HG03460 (cell line): ENCODE measurements around the gene MAN1A1.
A peak's percentile ranks its signal among the peaks of the same experiment; 100 is the strongest.
"Not testable (repeated sequence)": the region's sequence is repeated elsewhere in the genome, so short reads cannot be mapped to it uniquely, and the experiment has no call there.

Source experiments
- ATAC-seq: cut with Tn5 transposase; IDR thresholded peaks from one replicate; pipeline ENCODE4 v1.9.1; 2021; ENCODE audit not compliant: unreplicated experiment

The MAN1A1 gene

DNA sequence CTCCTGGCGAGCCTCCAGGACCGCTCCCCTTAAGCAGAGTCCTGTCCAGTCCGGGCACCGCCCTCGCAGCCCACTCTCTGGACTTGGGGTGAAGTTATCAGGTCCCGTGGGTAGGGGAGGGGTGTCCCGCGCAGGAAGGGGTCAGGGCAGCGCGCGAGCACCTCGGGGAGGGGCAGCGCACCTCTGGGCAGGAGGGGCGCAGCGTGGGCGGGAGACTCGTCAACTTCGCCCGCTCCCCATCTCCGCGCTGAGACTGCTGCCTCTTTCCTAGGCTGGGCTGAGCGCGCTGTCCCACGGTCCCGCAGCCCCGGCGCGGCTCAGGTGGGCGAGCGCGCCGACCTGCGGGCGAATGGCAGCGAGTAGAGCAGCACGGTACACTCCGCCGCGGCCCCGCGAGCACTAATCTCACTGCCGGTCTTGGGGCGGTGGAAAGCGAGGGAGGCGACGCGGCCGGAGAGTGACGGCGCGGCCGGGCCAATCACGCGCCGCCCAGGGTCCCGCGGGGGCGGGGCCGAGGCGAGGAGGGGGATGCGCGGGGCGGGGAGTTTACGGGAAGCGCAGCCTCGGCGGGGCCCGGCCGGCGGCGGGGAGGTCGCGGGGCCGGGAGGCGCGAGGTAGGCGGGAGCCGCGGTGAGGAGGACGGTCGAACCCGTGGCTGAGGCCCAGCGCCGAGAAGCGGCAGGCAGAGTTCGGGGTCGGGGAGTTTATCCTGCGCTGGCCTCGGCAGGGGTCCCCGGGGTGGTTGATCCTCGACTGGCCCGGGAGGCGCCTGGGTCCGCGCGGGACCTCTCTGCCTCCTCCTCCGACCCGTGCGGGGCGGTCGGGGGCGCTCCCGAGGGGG is at the start of gene MAN1A1:
TSS of gene MAN1A1 (minus strand) at position 401 of the 841 bp plus-strand sequence. CDS start 696 bp downstream, outside the sequence.
- peak; percentile 77 for ATAC-seq

DNA sequence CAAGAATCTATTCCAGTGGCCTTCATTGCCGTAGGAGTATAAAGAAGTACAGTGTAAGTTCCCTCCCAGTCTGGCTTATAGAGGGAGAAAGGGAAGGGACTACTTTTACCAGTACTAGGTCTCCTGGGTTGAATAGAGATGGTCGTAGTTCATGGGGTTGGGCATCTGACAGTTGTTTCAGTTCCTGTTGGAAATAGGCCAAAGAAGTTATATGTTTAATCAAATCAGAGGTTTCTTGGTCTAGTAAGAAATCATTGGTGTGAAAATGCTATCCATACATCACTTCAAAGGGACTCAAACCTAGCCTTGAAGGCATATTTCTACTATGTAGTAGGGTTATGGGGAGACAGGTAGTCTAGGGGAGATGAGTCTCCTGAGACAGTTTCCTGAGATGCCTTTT is 45.6 kb upstream of the MAN1A1 start:
- ATAC-seq = peak; percentile 60

GRCh38 chr6:119390247-119390793 is 40.8 kb upstream of the MAN1A1 start:
- no peak for ATAC-seq

- ATAC-seq = no peak
Observed at GRCh38 chr6:119385994-119386393, 36.4 kb upstream of the MAN1A1 start.

- ATAC-seq = no peak
Observed at GRCh38 chr6:119384444-119384843, 34.9 kb upstream of the MAN1A1 start.

DNA sequence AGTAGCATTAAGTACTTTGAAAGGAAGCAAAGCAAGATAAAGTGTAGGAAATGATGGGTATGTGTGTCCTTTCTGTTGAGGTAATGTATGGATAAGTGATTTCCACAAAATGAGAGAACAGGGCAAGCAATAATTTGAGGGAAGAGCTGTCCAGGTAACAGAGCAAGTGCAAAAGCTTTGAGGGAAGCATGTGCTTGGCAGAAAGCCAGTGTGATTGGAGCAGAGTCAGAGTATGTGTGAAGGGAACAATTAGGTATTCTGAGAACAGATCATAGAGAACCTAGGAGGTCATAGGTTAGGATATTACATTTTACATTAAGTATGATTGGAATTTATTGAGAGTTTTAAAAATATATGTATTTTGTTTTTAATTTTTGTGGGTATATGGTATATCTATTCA is 30.2 kb upstream of the MAN1A1 start:
- no peak for ATAC-seq

DNA sequence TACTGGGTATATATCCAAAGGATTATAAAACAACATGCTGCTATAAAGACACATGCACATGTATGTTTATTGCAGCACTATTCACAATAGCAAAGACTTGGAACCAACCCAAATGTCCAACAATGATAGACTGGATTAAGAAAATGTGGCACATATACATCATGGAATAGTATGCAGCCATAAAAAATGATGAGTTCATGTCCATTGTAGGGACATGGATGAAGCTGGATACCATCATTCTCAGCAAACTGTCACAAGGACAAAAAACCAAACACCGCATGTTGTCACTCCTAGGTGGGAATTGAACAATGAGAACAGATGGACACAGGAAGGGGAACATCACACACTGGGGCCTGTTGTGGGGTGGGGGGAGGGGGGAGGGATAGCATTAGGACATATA is 27.5 kb upstream of the MAN1A1 start:
- not testable (repeated sequence) for ATAC-seq

DNA sequence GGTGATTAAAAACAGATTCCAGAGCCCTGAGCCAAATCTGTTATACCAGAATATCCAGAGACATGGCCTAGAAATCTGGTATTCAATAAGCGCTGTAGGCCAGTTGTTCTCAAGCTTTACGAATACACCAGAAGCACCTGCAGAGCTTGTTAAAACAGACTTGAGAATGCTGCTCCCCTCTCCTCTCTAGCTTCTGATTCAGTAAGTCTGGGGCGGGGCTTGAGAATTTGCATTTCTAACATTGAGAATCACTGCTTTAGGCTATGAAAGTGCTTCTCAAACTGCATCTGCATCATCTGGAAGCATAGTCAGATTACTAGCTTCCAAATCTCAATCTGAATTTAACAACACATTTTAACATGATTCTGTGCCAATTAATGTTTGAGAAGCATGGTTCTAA is 20.5 kb upstream of the MAN1A1 start:
- ATAC-seq = no peak

DNA sequence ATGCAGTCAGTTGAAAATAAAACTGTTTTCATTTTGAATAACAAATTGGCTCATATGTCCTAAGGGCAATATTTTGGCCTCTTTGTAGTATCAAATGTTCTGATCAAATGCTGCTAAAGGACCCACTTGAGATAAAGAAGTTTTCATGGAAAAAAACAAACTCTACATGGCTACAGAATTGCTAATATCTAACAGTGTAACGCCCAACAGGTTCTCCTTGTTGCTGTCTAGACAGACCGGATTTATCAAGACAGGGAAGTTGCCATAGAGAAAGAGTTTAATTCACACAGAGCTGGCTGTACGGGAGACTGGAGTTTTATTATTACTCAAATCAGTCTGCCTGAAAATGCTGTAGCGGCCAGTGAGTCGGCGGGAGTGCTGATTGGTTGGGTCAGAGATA is 19.4 kb upstream of the MAN1A1 start:
- ATAC-seq = no peak

DNA sequence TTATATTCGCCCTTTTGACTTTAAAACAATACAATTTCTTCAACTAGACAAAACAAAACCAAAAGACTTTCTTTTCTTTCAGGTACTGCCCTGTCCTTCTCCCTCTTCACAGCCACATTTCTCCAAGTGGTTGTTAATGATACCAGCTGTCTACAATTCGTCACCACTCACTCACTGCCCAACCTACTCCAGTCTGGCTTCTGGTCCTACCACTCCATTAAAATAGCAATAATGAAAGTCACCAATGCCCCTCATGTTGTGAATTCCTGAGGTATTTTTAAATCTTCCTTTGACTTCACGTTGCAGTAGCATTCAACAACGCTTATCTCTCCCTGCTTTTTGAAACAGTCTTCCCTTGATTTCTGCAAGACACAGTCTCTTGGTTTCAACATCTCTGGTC is 11.6 kb upstream of the MAN1A1 start:
- ATAC-seq = no peak

DNA sequence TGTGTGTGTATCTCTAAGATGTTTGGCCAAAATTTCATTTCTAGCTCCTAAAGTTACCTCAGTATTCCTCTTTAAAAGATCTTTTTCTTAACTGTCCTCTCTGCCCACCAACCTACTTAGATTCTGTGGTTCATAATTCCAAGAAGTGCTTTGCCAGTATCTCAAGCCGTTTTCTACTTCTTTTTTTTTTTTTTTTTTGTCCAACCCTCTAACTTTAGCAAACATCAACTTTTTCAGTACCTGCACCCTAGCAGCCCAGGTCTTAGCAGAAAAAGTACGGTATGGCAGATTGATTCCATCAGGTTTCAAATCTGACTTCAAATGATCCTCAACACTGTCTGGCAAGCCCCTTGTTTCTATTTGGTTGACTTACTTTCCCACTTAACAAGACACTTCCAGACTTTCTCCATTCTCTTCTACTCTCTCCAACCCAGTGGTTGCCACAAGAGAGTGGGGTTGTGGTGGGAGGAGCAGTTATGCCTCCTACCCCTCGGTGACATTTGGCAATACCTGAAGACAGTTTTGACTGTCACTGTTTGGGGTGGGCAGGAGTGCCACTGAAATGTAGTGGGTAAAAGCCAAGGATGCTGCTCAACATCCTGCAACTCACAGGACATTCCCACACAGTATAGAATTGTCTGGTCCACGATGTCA is 10.8 kb upstream of the MAN1A1 start:
- no peak for ATAC-seq

DNA sequence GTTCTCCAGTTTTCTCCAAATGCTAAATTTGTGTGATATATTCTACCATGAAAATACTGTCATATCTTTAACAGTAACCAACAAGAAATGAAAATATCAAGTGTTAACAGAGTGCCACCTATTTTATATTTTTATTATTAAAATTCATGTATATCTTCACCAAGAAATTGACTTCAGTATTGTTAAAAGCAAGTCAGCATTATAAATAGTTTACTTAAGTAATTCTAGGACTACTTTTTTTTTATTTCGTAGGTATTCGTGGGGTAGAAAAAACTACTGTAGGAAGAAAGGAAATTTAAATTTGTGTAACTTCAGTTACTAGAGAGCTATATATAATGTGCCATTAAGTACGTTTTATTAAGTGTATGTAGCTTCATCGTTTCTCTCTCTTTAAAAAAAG is 6.3 kb upstream of the MAN1A1 start:
- ATAC-seq = no peak

DNA sequence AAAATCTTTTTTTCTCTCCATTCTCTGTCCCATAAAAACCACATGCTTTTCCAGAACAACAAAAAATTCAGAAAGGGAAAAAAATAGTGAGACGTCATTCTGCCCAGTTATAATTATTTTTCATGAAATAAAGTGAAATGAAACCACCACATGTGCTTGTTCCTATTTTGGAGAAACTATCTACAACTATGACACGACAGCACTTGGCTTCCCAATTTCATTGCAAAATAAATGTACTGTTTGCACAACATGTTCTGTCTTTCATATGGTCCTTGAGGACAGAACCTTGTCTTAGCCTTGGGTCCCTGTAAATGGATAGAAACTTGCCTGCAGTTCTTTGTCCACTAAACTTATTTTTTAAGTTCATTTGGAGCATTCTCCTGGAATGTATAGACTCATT is 5.6 kb upstream of the MAN1A1 start:
- no peak for ATAC-seq

GRCh38 chr6:119353696-119354095 is 4.1 kb upstream of the MAN1A1 start:
- no peak for ATAC-seq

GRCh38 chr6:119352001-119352400 is 2.4 kb upstream of the MAN1A1 start:
- no peak for ATAC-seq

DNA sequence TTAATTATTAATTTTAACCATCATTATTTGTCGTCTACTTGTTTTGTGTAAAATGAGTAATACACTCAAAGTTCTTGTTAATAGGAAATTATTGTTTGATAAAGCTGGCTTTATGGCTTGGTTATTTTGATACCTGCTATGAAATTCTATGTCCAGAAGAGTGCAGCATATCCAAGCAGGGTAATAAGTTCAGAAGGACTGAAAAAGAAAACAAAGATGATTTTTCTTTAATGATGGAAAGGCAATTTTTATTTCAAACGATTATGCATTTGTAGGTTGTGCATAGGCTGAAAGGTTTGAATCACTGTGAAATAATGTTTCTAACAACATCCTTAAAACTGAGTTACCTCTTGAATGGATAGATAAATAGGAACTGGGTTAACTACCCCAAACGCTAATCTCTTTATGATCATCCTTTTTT is 1.4 kb upstream of the MAN1A1 start:
- ATAC-seq = no peak

DNA sequence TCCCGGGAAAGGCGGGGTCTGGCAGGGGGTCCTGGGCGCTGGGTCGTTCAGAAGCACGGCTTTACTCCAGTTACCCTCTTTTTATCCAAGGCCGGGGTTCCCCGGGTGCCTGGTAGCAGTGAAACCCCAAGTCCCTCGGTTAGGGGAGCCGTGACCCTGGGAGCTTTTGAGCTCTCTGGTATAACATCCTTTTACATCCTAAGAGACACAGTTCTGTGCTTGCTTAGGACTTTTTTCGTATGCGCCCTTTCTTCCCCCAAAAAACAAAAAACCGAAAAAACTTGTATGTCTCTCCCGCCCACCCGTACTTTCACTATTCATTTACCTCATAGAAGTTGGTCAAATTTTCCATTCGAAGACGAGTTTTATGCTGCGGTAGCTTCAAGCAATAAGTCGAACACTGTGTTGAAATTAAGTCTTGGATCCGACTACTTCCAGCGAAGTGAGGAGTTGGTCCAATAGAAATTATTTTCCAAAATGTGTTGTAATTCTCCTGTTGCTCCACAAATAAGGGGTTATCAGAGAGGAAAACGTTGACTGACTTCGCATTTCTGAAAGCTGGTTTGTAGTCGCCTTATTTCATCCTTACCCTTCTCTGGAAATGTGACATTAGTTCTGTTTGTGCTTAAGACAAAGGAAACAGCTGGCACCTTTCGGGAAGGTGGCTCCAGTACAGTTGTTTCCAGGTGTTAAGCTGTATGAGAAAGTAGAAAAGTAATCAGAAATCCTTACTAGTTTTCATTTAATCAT is 816 bp upstream of the MAN1A1 start:
- peak; percentile 3 for ATAC-seq

- peak; percentile 4 for ATAC-seq
Observed at GRCh38 chr6:119348748-119349360, 707 bp downstream of the MAN1A1 start.

DNA sequence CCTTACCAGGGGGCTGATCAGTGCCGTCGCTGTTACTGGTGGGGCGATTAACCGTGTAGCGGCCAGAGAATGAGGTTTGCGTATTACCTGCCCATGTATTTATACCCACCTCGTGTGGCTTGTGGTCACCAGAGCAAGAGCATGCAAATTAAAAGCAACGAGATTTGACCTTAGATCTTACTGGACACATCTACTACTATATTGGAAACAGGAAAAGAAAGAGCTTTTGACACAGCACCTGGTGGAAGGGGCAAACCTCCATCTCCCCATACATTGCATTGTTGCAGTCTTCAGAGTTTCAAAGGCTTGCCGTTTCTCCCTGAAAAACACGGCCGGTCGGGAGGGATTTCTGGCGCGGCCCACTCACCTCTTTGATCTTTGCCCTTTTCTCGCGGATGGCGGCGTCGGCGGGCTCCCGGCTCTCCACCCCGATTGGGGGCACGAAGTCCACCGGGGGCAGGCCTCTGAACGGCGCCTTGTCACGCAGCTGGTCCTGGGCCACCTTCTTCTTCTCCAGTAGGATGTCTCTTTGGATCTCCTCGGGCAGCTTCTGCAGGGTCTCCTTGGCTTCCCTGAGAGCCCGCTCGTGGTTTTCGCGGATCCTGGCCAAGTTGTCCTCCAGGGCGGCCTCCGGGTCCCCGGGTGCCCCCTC is 1.3 kb downstream of the MAN1A1 start:
- peak; percentile 21 for ATAC-seq

DNA sequence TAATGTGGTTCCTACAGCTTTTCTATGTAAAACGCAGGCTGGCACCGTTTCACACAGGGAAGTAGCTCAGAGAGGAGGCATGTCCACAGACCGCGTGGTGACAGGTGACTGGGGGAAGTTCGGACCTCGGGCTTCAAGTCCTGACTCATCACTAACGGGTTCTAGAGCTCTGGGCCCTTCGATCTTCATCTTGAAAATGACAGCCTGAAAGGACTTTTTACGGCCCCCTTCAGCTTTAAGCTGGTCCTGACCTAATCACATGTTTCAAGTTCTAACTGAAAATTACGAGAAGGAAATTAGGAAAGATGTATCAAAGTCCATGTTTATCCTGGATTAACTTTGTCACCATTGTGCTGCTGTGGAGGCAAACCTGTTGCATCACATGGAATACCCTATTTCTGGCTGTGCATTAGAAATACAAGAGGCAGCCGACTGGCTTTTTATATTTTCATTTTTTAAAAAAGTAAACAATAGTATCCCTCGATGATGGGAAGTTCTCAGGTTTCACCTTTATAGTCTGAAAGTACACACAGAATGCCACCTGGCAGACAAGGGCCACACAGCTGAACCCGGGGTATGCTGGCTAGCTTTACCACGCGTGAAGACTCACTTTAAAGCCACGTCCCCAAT is 2.0 kb downstream of the MAN1A1 start:
- peak; percentile 23 for ATAC-seq
